ENCODE data around the gene HADHA.
A peak's percentile ranks its signal among the peaks of the same experiment; 100 is the strongest.

Gene HADHA

GRCh38 chr2:26164641-26165211, 79.7 kb downstream of the HADHA start:
- Mint-ChIP-seq H3K4me1 (ENCODE audit: low read depth) (no peaks in the 10 kb centered on the region), H3K36me3 (ENCODE audit: low read depth) (no peaks in the 10 kb centered on the region), H3K9me3 (no peaks in the 10 kb centered on the region), H3K27ac (peak overlapping the region; percentile 55), H3K4me3 (no peak overlapping the region), H3K27me3 (peaks cover 1% of the 10 kb centered on the region)

GRCh38 chr2:26164231-26164630, 80.2 kb downstream of the HADHA start:
- Mint-ChIP-seq H3K27ac (peak overlapping the region; percentile 55), H3K9me3 (no peaks in the 10 kb centered on the region), H3K4me3 (no peak overlapping the region), H3K36me3 (ENCODE audit: low read depth) (no peaks in the 10 kb centered on the region), H3K27me3 (no peaks in the 10 kb centered on the region), H3K4me1 (ENCODE audit: low read depth) (no peaks in the 10 kb centered on the region)

- Mint-ChIP-seq H3K4me1 (ENCODE audit: low read depth) (no peaks in the 10 kb centered on the region), H3K4me3 (no peak overlapping the region), H3K27ac (no peak overlapping the region), H3K36me3 (ENCODE audit: low read depth) (no peaks in the 10 kb centered on the region), H3K9me3 (no peaks in the 10 kb centered on the region), H3K27me3 (no peaks in the 10 kb centered on the region)
These were observed 81.5 kb downstream of the HADHA start for GRCh38 chr2:26162963-26163362.

- H3K36me3 Mint-ChIP-seq (ENCODE audit: low read depth), result no peaks in the 10 kb centered on the region
These were observed 82.5 kb downstream of the HADHA start for GRCh38 chr2:26161926-26162325.

GRCh38 chr2:26157580-26157979, 86.9 kb downstream of the HADHA start:
- H3K27ac Mint-ChIP-seq, result no peak overlapping the region
- no peaks in the 10 kb centered on the region for H3K4me1 Mint-ChIP-seq (ENCODE audit: low read depth)
- H3K4me3 Mint-ChIP-seq, result no peak overlapping the region
- no peaks in the 10 kb centered on the region for H3K36me3 Mint-ChIP-seq (ENCODE audit: low read depth)
- H3K9me3 Mint-ChIP-seq, result no peaks in the 10 kb centered on the region
- peaks cover 18% of the 10 kb centered on the region for H3K27me3 Mint-ChIP-seq

More at GRCh38 chr2:26161926-26162325, 82.5 kb downstream of the HADHA start:
- H3K27me3 Mint-ChIP-seq, result no peaks in the 10 kb centered on the region
- H3K4me3 Mint-ChIP-seq, result no peak overlapping the region
- H3K27ac Mint-ChIP-seq, result no peak overlapping the region
- H3K4me1 Mint-ChIP-seq (ENCODE audit: low read depth), result no peaks in the 10 kb centered on the region
- no peaks in the 10 kb centered on the region for H3K9me3 Mint-ChIP-seq

GRCh38 chr2:26150243-26150642, 94.2 kb downstream of the HADHA start:
- Mint-ChIP-seq H3K27me3 (peaks cover 34% of the 10 kb centered on the region), H3K9me3 (no peaks in the 10 kb centered on the region), H3K27ac (no peak overlapping the region), H3K36me3 (ENCODE audit: low read depth) (no peaks in the 10 kb centered on the region), H3K4me1 (ENCODE audit: low read depth) (no peaks in the 10 kb centered on the region), H3K4me3 (no peak overlapping the region)

- Mint-ChIP-seq H3K4me3 (no peak overlapping the region), H3K27ac (no peak overlapping the region), H3K27me3 (peaks cover 20% of the 10 kb centered on the region), H3K9me3 (no peaks in the 10 kb centered on the region), H3K4me1 (ENCODE audit: low read depth) (no peaks in the 10 kb centered on the region), H3K36me3 (ENCODE audit: low read depth) (no peaks in the 10 kb centered on the region)
These were observed 95.9 kb downstream of the HADHA start for GRCh38 chr2:26148501-26148900.

GRCh38 chr2:26144953-26145680, 99.3 kb downstream of the HADHA start:
- no peaks in the 10 kb centered on the region for H3K4me1 Mint-ChIP-seq (ENCODE audit: low read depth)
- no peak overlapping the region for H3K27ac Mint-ChIP-seq
- H3K9me3 Mint-ChIP-seq, result no peaks in the 10 kb centered on the region
- no peaks in the 10 kb centered on the region for H3K36me3 Mint-ChIP-seq (ENCODE audit: low read depth)
- H3K4me3 Mint-ChIP-seq, result no peak overlapping the region
- peaks cover 11% of the 10 kb centered on the region for H3K27me3 Mint-ChIP-seq

GRCh38 chr2:26144031-26144430, 100.4 kb downstream of the HADHA start:
- no peaks in the 10 kb centered on the region for H3K36me3 Mint-ChIP-seq (ENCODE audit: low read depth)

GRCh38 chr2:26141145-26141769, 103.2 kb downstream of the HADHA start:
- Mint-ChIP-seq H3K36me3 (ENCODE audit: low read depth) (no peaks in the 10 kb centered on the region), H3K27me3 (no peaks in the 10 kb centered on the region), H3K27ac (no peak overlapping the region), H3K4me3 (no peak overlapping the region), H3K4me1 (ENCODE audit: low read depth) (no peaks in the 10 kb centered on the region), H3K9me3 (no peaks in the 10 kb centered on the region)

More at GRCh38 chr2:26144031-26144430, 100.4 kb downstream of the HADHA start:
- H3K4me3 Mint-ChIP-seq, result no peak overlapping the region
- H3K27me3 Mint-ChIP-seq, result peaks cover 5% of the 10 kb centered on the region
- H3K4me1 Mint-ChIP-seq (ENCODE audit: low read depth), result no peaks in the 10 kb centered on the region
- H3K9me3 Mint-ChIP-seq, result no peaks in the 10 kb centered on the region
- H3K27ac Mint-ChIP-seq, result no peak overlapping the region
